Measurements from ENCODE around the gene TRAK2.

DNA sequence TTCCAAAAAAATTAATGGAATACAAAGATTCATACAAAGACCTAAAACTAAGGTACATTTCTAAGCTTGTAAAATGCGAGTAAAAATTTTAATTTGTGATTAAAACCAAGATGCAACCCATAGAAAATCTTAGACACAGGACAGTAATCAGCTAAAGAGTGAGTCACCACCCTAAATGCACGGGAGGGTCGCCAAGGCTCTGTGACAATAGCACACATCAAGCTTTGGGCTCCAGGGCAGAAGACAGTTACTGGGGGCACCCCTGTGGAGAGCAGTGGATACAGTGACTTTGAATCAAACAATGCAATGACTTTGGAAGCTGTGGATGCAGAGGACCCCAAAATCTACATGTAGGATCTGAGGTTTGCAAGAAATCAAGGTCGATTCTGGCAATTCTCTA lies 101.7 kb downstream of the TRAK2 start:
- TF ChIP-seq EP300 (IDR thresholded peaks at IDR 0.05) (no peak), CTCF (IDR thresholded peaks at IDR 0.05) (no peak)

Measured in tibial nerve (tissue), 4 donors.